CD4-positive, CD25-positive, alpha-beta regulatory T cell (primary cell): Measurements from ENCODE around the gene PHF21A. TPM values are rescaled to one million over a fixed set of nuclear protein-coding genes. Genes with fewer than 3 reads are reported as not detected.

Experiments used
- ATAC-seq, 2 donors: fragments of 150-1000 bp; cut with Tn5 transposase; one replicate each; pipeline ENCODE4 v1.10.0; 2021; ENCODE audit warnings: low read depth in 2 of 2, moderate number of reproducible peaks in 2 of 2, moderate library complexity in 1 of 2
- DNase-seq, 3 donors: peaks; one replicate each; pipeline versions ENCODE4 v3.0.0 to v3.0.0-alpha.2; 2012 to 2022; ENCODE audit warnings: mixed read lengths in 1 of 3
- H3K27ac ChIP-seq: one replicate; pipeline ENCODE4 v1.7.0; 2013; ENCODE audit warnings: mild to moderate bottlenecking, low read length; ENCODE audit not compliant: insufficient read depth, poor library complexity, severe bottlenecking
- H3K27me3 ChIP-seq: one replicate; pipeline ENCODE4 v1.7.0; 2013; ENCODE audit warnings: low read length; ENCODE audit not compliant: control insufficient read depth, insufficient read depth
- H3K36me3 ChIP-seq: one replicate; pipeline ENCODE4 v1.7.0; 2013; ENCODE audit warnings: mild to moderate bottlenecking, low read length, moderate library complexity; ENCODE audit not compliant: control insufficient read depth, insufficient read depth
- H3K4me1 ChIP-seq: 2 replicates; pipeline ENCODE4 v1.7.0; 2013; ENCODE audit warnings: mild to moderate bottlenecking, low read length; ENCODE audit not compliant: insufficient read depth, control insufficient read depth, poor library complexity, severe bottlenecking
- H3K4me3 ChIP-seq: one replicate; pipeline ENCODE4 v1.7.0; 2013; ENCODE audit warnings: low read depth, mild to moderate bottlenecking, low read length, moderate library complexity
- H3K9me3 ChIP-seq, 2 experiments: 1 replicate in 1 of 2; 2 replicates in 1 of 2; pipeline ENCODE4 v1.7.0; 2013; ENCODE audit warnings: low read length in 2 of 2, mild to moderate bottlenecking in 1 of 2, moderate library complexity in 1 of 2; ENCODE audit not compliant: control insufficient read depth in 2 of 2
- H3K27ac Mint-ChIP-seq, 3 donors: one replicate each; pipeline ENCODE4 v1.8.0; 2020 to 2022; ENCODE audit warnings: mild to moderate bottlenecking in 3 of 3, mixed read lengths in 3 of 3, moderate library complexity in 2 of 3
- H3K27me3 Mint-ChIP-seq: one replicate; pipeline ENCODE4 v1.8.0; 2022; ENCODE audit warnings: mild to moderate bottlenecking, mixed read lengths
- H3K36me3 Mint-ChIP-seq: one replicate; pipeline ENCODE4 v1.8.0; 2020; ENCODE audit warnings: mixed read lengths
- H3K4me1 Mint-ChIP-seq, 4 donors: one replicate each; pipeline ENCODE4 v1.8.0; 2020 to 2022; ENCODE audit warnings: mixed read lengths in 4 of 4, mild to moderate bottlenecking in 1 of 4
- H3K4me3 Mint-ChIP-seq, 4 donors: one replicate each; pipeline ENCODE4 v1.8.0; 2020 to 2022; ENCODE audit warnings: mild to moderate bottlenecking in 4 of 4, mixed read lengths in 4 of 4, moderate library complexity in 3 of 4
- H3K9me3 Mint-ChIP-seq, 7 donors: one replicate each; pipeline ENCODE4 v1.8.0; 2020 to 2022; ENCODE audit warnings: mixed read lengths in 7 of 7, mild to moderate bottlenecking in 3 of 7, moderate library complexity in 2 of 7
- polyA plus RNA-seq, 4 donors: library from polyadenylated mRNA; unstranded; fragments of 300-500 nt; fragmentation: Illumina TruSeq; gene quantifications; one replicate each; pipeline ENCODE4 v1.2.3, GENCODE V29; 2021
- total RNA-seq: library from RNA; stranded (reverse); gene quantifications from one replicate; pipeline ENCODE4 v1.2.3, GENCODE V29; 2022

Gene PHF21A
- total and polyA plus RNA-seq, 5 donors from 2014 or later: 6.0 to 111 (median 9.2) TPM

- ATAC-seq: no peak
- Mint-ChIP-seq H3K4me1 (peaks cover 0 to 1% (median 0%) of the 10 kb centered on the region in 4 donors), H3K9me3 (no peaks in the 10 kb centered on the region), H3K27ac (peak overlapping the region in 2 of 3 donors; percentile 13 to 67), H3K36me3 (peaks cover 47% of the 10 kb centered on the region), H3K27me3 (no peaks in the 10 kb centered on the region), H3K4me3 (no peak overlapping the region)
- DNase-seq: no peak
- Histone ChIP-seq H3K36me3 (peaks cover 80% of the 10 kb centered on the region), H3K4me1 (no peaks in the 10 kb centered on the region), H3K9me3 (no peaks in the 10 kb centered on the region), H3K4me3 (no peak overlapping the region), H3K27ac (no peak overlapping the region), H3K27me3 (no peaks in the 10 kb centered on the region)
Measured at GRCh38 chr11:45948356-45948755, 172.9 kb downstream of the PHF21A start.

GRCh38 chr11:45947885-45948284, 173.4 kb downstream of the PHF21A start:
- Histone ChIP-seq H3K4me3 (no peak overlapping the region), H3K36me3 (peaks cover 79% of the 10 kb centered on the region), H3K4me1 (no peaks in the 10 kb centered on the region), H3K9me3 (no peaks in the 10 kb centered on the region), H3K27me3 (no peaks in the 10 kb centered on the region), H3K27ac (no peak overlapping the region)
- peak overlapping the region in 1 of 4 donors; percentile 21 for H3K4me3 Mint-ChIP-seq
- H3K9me3 Mint-ChIP-seq: no peaks in the 10 kb centered on the region
- H3K36me3 Mint-ChIP-seq: peaks cover 44% of the 10 kb centered on the region
- H3K27ac Mint-ChIP-seq: no peak overlapping the region
- no peaks in the 10 kb centered on the region for H3K27me3 Mint-ChIP-seq
- no peak for DNase-seq
- peaks cover 0 to 1% (median 0%) of the 10 kb centered on the region in 4 donors for H3K4me1 Mint-ChIP-seq
- ATAC-seq: no peak

GRCh38 chr11:45945397-45945999, 175.8 kb downstream of the PHF21A start:
- Histone ChIP-seq H3K36me3 (peaks cover 74% of the 10 kb centered on the region), H3K27me3 (no peaks in the 10 kb centered on the region), H3K27ac (no peak overlapping the region), H3K4me3 (no peak overlapping the region), H3K4me1 (no peaks in the 10 kb centered on the region), H3K9me3 (no peaks in the 10 kb centered on the region)
- no peak for ATAC-seq
- Mint-ChIP-seq H3K4me3 (no peak overlapping the region), H3K4me1 (peaks cover 0 to 1% (median 0%) of the 10 kb centered on the region in 4 donors), H3K27me3 (no peaks in the 10 kb centered on the region), H3K36me3 (peaks cover 58% of the 10 kb centered on the region), H3K9me3 (no peaks in the 10 kb centered on the region), H3K27ac (no peak overlapping the region)
- DNase-seq: no peak

- no peak overlapping the region for H3K4me3 ChIP-seq
- no peaks in the 10 kb centered on the region for H3K9me3 ChIP-seq
- no peaks in the 10 kb centered on the region for H3K27me3 Mint-ChIP-seq
- H3K36me3 ChIP-seq: peaks cover 56% of the 10 kb centered on the region
- H3K27ac Mint-ChIP-seq: peak overlapping the region in 1 of 3 donors; percentile 12
- H3K9me3 Mint-ChIP-seq: no peaks in the 10 kb centered on the region
- H3K4me1 ChIP-seq: no peaks in the 10 kb centered on the region
- no peaks in the 10 kb centered on the region for H3K27me3 ChIP-seq
- no peak overlapping the region for H3K27ac ChIP-seq
- no peaks in the 10 kb centered on the region for H3K4me1 Mint-ChIP-seq
- no peak overlapping the region for H3K4me3 Mint-ChIP-seq
- DNase-seq (no peak), ATAC-seq (no peak)
- H3K36me3 Mint-ChIP-seq: peaks cover 45% of the 10 kb centered on the region
Measured at GRCh38 chr11:45942381-45942780, 178.9 kb downstream of the PHF21A start.

GRCh38 chr11:45941285-45941684, 180.0 kb downstream of the PHF21A start:
- no peaks in the 10 kb centered on the region for H3K4me1 ChIP-seq
- Mint-ChIP-seq H3K9me3 (no peaks in the 10 kb centered on the region), H3K27ac (peak overlapping the region in 1 of 3 donors; percentile 14), H3K36me3 (peaks cover 53% of the 10 kb centered on the region), H3K4me3 (no peak overlapping the region), H3K4me1 (no peaks in the 10 kb centered on the region), H3K27me3 (no peaks in the 10 kb centered on the region)
- H3K4me3 ChIP-seq: no peak overlapping the region
- ATAC-seq (no peak), DNase-seq (no peak)
- no peaks in the 10 kb centered on the region for H3K27me3 ChIP-seq
- H3K27ac ChIP-seq: no peak overlapping the region
- H3K36me3 ChIP-seq: peaks cover 58% of the 10 kb centered on the region
- no peaks in the 10 kb centered on the region for H3K9me3 ChIP-seq

- no peak overlapping the region for H3K4me3 ChIP-seq
- Mint-ChIP-seq H3K27ac (no peak overlapping the region), H3K9me3 (no peaks in the 10 kb centered on the region), H3K36me3 (peaks cover 41% of the 10 kb centered on the region), H3K27me3 (no peaks in the 10 kb centered on the region), H3K4me1 (no peaks in the 10 kb centered on the region), H3K4me3 (no peak overlapping the region)
- no peak overlapping the region for H3K27ac ChIP-seq
- H3K27me3 ChIP-seq: no peaks in the 10 kb centered on the region
- H3K9me3 ChIP-seq: no peaks in the 10 kb centered on the region
- H3K36me3 ChIP-seq: peaks cover 61% of the 10 kb centered on the region
- ATAC-seq (no peak), DNase-seq (no peak)
- H3K4me1 ChIP-seq: no peaks in the 10 kb centered on the region
Measured at GRCh38 chr11:45939836-45940235, 181.4 kb downstream of the PHF21A start.

GRCh38 chr11:45937916-45938315, 183.3 kb downstream of the PHF21A start:
- Histone ChIP-seq H3K27ac (no peak overlapping the region), H3K27me3 (no peaks in the 10 kb centered on the region), H3K36me3 (peaks cover 67% of the 10 kb centered on the region), H3K4me1 (no peaks in the 10 kb centered on the region), H3K9me3 (no peaks in the 10 kb centered on the region), H3K4me3 (no peak overlapping the region)
- no peaks in the 10 kb centered on the region for H3K27me3 Mint-ChIP-seq
- H3K9me3 Mint-ChIP-seq: no peaks in the 10 kb centered on the region
- no peak for ATAC-seq
- DNase-seq: no peak
- no peak overlapping the region for H3K27ac Mint-ChIP-seq
- no peak overlapping the region for H3K4me3 Mint-ChIP-seq
- H3K36me3 Mint-ChIP-seq: peaks cover 33% of the 10 kb centered on the region
- H3K4me1 Mint-ChIP-seq: no peaks in the 10 kb centered on the region

GRCh38 chr11:45936511-45937054, 184.7 kb downstream of the PHF21A start:
- Histone ChIP-seq H3K36me3 (peaks cover 59% of the 10 kb centered on the region), H3K4me3 (no peak overlapping the region), H3K27me3 (no peaks in the 10 kb centered on the region), H3K27ac (no peak overlapping the region), H3K9me3 (no peaks in the 10 kb centered on the region), H3K4me1 (peaks cover 2% of the 10 kb centered on the region)
- no peak overlapping the region for H3K4me3 Mint-ChIP-seq
- DNase-seq (no peak), ATAC-seq (no peak)
- H3K9me3 Mint-ChIP-seq: no peaks in the 10 kb centered on the region
- no peak overlapping the region for H3K27ac Mint-ChIP-seq
- no peaks in the 10 kb centered on the region for H3K27me3 Mint-ChIP-seq
- peaks cover 28% of the 10 kb centered on the region for H3K36me3 Mint-ChIP-seq
- H3K4me1 Mint-ChIP-seq: peaks cover 0 to 5% (median 3%) of the 10 kb centered on the region in 4 donors
